Endothelial cell of hepatic sinusoid (primary cell): ENCODE results near the gene B9D2.
"Not testable (repeated sequence)": the region's sequence is repeated elsewhere in the genome, so short reads cannot be mapped to it uniquely, and the experiment has no call there.

ENCODE experiments used
- in situ Hi-C: cut with HindIII; loops from 2 replicates; pipeline ENCODE4 v1.10.0; 2017; ENCODE audit warnings: low sequenced_read_pairs

Gene B9D2

GRCh38 chr19:41356984-41357739 is 6.8 kb downstream of the B9D2 start:
- in situ Hi-C loops: loop anchor here (5.0 kb wide), 2 partner anchors 50 to 75 kb away; no protein-coding TSS in a partner anchor

- in situ Hi-C loops: loop anchor here (5.0 kb wide), 2 partner anchors 49 to 76 kb away; no protein-coding TSS in a partner anchor
Observed at GRCh38 chr19:41355802-41356201, 8.1 kb downstream of the B9D2 start.

GRCh38 chr19:41355035-41355434 is 8.9 kb downstream of the B9D2 start:
- in situ Hi-C loops: loop anchor here (5.0 kb wide), 2 partner anchors 48 to 77 kb away; no protein-coding TSS in a partner anchor

- in situ Hi-C loops: no loop called here
Observed at GRCh38 chr19:41354343-41354953, 9.5 kb downstream of the B9D2 start.

- in situ Hi-C loops: no loop called here
Observed at GRCh38 chr19:41353466-41354342, 10.2 kb downstream of the B9D2 start, which contains the start of gene TGFB1. Gene TGFB1, minus strand, starts transcription at chr19:41353922. Its CDS starts 878 bp downstream, at chr19:41353044.

GRCh38 chr19:41352609-41353465 is 11.1 kb downstream of the B9D2 start:
- in situ Hi-C loops: no loop called here

- in situ Hi-C loops: no loop called here
Observed at GRCh38 chr19:41352279-41352608, 11.7 kb downstream of the B9D2 start.

- in situ Hi-C loops: no loop called here
Observed at GRCh38 chr19:41351339-41352245, 12.4 kb downstream of the B9D2 start.

- in situ Hi-C loops: no loop called here
Observed at GRCh38 chr19:41350735-41351338, 13.1 kb downstream of the B9D2 start.

GRCh38 chr19:41346916-41347315 is 17.0 kb downstream of the B9D2 start:
- in situ Hi-C loops: not testable (repeated sequence)

GRCh38 chr19:41344162-41344561 is 19.8 kb downstream of the B9D2 start:
- in situ Hi-C loops: no loop called here

GRCh38 chr19:41341669-41342490 is 22.1 kb downstream of the B9D2 start:
- in situ Hi-C loops: no loop called here

GRCh38 chr19:41339936-41340335 is 24.0 kb downstream of the B9D2 start:
- in situ Hi-C loops: no loop called here

- in situ Hi-C loops: no loop called here
Observed at GRCh38 chr19:41335467-41335866, 28.5 kb downstream of the B9D2 start.

- in situ Hi-C loops: no loop called here
Observed at GRCh38 chr19:41334793-41335192, 29.2 kb downstream of the B9D2 start.

GRCh38 chr19:41332468-41332867 is 31.5 kb downstream of the B9D2 start:
- in situ Hi-C loops: no loop called here

GRCh38 chr19:41332000-41332399 is 31.9 kb downstream of the B9D2 start:
- in situ Hi-C loops: no loop called here
